ENCODE measurements around the gene SLC2A9. TPM values are rescaled to one million over a fixed set of nuclear protein-coding genes. Genes with fewer than 3 reads are reported as not detected.
A peak's percentile ranks its signal among the peaks of the same experiment; 100 is the strongest.

The SLC2A9 gene
- 5.5 TPM for total RNA-seq
- long read RNA-seq, partial matches to known transcripts = 3 of 12 reads
- long read RNA-seq, other reads (novel, unspliced or antisense) = 8 of 12 reads

DNA sequence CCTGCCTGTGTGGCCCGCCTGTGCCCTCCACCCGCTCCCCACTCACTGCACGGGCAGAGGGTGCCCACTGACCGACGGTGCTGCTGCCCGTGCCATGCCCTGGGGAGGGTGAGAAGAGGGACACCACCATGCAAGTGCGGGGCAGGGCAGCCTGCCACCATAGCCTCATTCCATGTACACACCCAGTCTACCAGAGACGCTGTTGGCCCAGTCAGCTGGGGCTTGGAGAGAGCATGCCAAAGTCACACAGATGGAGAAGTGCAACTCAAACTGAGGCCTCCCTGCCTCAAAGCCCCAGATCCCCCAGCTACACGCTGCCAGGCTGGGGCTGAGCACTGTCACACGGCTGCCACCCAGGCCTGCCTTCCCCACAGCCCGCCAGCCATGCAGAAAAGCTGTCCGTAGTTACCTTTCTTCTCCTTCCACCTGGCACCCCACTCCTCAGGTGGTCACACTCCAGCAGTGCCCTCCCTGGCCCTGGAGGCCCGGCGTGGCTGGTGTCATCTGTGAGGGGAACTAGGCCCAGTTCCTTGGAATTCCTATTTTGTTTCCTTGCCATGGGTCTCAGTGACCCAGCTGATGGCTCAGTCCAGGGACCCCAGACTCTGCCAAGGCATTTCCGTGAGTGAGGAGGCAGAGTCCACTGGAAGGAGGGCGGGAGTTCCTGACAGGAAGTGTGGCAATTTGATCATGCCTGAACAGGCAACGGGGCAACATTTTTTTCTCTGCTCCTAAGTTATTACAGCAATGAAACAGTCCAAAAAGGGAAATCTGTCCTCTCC, at the start of gene SLC2A9:
Gene SLC2A9 (minus strand): TSS at position 627 of the 782 bp plus-strand sequence. CDS start 68 bp downstream, at position 559.
- DNase-seq (ENCODE audit: low spot score) = no peak

DNA sequence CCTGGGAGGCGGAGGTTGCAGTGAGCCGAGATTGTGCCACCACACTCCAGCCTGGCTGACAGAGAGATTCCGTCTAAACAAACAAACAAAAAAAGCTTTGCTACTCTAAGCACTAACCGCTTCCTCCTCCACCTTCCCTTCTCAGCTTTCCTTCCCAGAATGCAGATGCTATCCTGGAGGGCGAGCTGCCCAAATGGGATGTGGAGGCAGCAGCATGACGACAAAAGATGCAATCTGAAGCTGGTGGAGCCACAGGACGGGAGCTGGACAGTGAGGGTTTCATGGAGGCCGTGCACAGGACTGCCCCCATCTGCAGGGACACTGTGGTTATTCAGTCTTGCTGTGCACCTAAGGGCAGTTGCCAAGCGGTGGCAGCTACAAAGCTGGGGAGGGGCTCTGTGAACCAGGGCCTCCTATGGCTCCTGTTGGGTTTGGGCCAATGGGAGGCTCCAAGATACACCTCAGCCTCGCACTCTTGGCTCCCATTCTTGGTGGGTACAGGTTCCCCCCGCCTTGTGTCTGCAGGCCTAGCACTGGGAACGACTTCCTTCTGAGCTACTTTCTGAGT, 47.9 kb upstream of the SLC2A9 start:
- peak; percentile 71 for DNase-seq (ENCODE audit: low spot score)

DNA sequence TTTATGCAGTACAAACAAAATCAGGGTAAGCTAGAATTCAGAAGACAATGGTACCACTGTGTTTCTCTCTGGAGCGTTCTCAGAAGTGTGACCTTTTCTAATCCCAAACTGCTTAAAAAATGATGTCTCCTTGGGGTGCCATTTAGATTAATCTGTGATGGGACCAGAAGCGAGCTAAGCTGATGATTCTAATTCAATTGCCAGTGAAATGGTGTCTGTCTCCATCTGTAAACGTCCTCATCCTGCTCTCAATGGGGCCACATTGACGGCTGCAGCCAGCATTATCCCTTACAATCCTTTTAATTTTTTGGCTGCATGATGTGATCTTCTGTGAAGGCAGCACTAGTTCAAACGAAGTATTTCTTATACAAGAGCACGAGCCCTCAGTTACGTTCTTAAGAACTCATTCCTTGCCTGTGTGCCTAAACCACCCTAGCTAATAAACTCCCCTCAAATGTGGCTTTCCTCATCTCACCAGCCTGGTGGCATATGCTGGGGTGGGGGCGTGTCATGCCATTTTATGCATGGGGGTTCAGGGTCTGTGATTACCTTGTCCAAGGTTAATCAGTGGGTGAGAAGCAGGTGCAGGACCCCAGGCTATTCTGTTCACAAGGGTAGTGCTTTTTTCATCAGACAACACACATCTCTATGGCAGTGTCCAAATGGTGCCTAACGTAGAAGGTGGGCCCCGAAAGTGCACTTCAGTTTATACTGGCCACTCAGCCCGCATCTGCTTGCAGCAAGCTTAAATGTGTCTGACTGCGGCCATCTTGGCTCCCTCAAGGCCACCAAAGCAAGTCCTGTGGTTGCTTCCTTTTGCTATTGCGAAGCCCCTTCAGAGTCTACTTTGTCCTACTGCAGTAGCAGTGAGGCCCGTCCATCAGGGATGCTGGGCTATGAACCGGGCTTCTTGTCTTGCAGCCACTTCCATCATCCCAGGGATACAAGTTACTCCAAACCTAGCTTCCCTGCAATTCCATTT, 45.7 kb upstream of the SLC2A9 start:
- DNase-seq (ENCODE audit: low spot score) = no peak

DNA sequence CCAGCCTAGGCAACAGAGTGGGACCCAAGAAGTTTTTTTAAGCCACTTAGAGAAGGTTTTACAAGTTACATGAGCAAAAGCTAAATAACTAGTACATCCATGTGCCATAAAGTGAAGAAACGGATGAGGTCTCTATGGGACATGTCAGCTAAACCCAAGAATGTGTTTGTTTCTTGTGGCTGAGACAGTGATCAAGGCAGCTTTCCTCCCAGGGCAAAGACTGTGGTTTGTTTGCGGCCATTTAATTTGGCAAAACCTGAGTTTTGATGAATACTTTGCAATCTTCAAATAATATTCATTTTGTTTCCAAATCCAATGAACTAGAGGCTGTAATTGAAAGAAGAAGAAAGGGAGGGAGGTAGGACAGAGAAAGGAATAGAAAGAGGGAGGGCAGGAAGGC, 44.9 kb upstream of the SLC2A9 start:
- no peak for DNase-seq (ENCODE audit: low spot score)

DNA sequence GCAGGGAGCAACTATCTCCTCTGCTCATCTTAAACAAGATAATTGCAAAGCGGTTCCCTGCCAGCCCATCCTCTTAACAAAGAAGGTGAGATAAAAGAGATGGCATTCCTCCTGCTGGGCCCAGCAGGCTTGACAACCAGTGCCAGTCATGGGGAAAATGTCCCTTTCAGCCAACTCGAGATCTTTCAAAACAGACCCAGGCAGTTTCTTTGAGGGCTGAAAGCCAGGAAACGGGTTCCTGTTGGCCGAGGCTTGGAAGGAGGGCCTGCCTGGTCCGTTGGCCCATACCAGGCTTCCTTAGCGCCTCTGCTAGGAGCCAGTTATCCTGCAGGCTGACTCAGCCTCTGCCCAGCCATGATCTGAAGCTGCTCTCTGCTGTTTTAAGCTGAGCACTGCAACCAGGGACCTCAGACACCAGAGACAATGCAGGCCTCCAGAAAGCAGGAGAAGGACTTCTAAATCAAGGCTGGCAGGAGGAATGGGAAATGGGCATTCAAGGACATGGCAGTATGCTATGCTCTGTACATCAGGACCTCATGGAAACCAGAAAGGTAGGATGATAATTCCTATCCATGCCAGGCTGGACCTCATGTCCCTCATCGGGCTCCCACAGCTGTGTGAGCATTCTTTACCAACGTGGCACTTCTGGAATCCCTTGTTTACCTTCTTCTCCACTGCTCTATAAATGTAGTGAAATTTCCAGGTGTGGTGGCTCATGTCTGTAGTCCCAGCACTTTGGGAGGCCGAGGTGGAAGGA, 42.4 kb upstream of the SLC2A9 start:
- no peak for DNase-seq (ENCODE audit: low spot score)

DNA sequence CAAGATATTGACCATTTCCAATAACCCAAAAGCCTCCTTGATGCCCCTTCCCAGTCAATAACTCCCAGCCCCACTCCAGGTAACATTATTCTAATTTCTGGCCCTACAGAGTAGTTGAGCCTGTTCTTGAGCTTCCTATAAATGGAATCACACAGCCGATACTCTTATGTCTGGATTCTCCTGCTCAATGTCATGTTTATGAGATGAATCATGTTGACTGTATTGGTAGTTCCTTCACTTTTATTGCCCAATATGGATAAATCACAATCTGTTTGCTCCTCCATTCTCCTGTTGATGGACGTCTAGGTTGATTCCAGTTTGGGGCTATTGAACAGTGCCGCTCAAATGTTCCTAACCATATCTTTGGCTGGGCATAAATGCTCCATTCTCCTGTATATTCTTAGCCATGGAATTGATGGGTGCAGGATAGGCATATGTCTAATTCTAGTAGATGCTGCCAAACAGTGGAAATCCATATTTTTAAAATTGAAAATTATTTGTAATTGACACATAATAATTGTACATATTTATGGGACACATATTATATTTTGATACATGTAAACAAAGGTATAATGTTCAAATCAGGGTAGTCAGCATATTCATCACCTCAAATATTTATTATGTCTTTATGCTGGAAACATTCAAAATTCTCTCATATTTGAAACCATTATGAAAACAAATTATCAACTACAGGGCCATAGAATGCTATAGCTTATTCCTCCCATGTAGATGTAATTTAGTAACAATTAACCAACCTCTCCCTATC, 40.5 kb upstream of the SLC2A9 start:
- no peak for DNase-seq (ENCODE audit: low spot score)

DNA sequence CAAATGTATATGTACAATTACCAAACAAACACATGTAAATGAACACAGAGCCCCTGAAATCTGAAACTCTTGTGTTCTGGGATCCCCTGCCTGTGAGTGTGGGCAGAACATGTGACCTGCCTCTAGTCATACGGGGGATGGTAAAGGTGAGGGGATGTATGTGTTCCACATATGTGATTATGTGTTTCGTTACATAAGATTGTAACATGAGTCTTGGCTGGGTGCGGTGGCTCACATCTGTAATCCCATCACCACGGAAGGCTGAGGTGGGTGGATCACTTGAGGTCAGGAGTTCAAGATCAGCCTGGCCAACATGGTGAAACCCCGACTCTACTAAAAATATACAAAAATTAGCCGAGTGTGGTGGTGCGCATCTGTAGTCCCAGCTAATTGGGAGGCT, 37.1 kb upstream of the SLC2A9 start:
- no peak for DNase-seq (ENCODE audit: low spot score)

DNA sequence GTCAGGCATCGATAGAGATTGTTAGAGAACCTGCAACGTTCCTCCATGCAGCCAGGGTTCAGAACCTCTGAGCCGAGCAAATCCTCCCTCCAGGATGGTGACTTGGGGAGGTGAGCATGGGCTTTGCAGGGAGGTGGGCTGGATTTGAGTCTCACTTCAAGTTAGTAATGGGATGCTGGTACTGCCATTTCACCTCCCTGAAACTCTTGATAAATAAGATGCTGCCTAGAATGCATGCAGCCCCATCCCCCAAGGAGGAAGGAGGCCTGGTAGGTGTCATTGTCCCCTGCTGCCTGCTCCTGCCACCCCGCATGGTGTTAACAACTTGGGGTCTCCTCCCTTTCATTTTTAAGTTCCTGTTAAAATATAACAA, 35.7 kb upstream of the SLC2A9 start:
- no peak for DNase-seq (ENCODE audit: low spot score)

DNA sequence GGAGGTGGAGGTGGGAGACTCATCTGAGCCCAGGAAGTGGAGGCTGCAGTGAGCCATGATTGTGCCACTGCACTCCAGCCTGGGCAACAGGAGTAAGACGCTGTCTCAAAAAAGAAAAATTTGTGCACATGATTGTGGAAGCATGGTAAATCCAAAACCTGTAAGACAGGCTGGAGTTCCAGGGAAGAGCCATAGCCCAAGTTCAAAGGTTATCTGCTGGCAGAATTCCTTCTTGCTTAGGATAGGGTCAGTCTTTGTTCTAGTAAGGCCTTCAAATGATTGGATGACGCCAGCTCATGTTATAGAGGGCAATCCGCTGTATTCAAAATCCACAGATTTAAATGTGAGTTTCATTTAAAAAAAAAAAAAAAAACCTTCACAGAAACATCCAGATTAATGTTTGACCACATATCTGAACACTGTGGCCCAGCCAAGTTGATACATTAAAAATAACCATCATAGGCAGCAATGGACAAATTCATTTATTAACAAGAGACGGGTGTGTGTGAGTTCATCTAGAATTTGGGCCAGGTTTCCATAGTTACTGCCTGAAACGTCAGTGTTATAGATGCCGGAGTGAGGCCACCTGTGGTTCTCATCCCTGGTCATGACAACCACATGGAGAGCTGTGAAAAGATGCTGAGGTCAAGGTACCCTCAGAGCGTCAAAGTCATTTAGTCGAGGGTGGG, 35.2 kb upstream of the SLC2A9 start:
- no peak for DNase-seq (ENCODE audit: low spot score)

DNA sequence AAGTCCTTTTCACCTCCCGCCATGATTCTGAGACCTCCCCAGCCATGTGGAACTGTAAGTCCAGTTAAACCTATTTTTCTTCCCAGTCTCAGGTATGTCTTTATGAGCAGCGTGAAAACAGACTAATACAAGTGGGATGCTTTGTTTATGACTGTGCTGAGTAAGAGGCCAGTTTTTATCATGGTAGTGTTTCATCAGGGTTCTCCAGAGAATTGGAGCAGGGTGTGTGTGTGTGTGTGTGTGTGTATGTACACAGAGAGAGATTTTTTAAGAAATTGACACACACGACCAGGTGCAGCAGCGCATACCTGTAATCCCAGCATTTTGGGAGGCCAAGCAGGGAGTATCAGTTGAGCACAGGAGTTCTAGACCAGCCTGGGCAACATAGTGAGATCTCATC, 34.6 kb upstream of the SLC2A9 start:
- no peak for DNase-seq (ENCODE audit: low spot score)

DNA sequence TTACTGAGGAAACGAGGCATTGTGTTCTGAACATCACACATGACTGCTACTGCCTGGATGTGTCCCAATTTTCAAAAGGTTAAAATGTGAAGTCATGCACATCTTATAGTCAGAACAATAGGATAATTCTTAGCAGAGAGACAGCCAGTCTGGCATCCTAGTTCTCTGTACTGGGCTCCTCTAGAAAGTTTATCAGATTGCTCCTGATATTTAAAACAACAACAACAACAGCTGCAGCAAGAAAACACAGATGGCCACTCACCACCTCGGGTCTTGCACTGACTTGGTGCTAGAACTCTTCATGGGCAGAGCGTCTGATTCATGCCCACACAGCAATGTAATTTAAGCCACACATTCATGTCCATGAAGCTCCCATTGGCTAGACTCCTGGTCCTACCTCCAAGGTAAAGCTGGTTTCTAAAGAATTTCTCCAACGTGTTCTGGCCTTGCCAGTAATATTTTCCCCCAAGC, 33.3 kb upstream of the SLC2A9 start:
- DNase-seq (ENCODE audit: low spot score) = no peak

DNA sequence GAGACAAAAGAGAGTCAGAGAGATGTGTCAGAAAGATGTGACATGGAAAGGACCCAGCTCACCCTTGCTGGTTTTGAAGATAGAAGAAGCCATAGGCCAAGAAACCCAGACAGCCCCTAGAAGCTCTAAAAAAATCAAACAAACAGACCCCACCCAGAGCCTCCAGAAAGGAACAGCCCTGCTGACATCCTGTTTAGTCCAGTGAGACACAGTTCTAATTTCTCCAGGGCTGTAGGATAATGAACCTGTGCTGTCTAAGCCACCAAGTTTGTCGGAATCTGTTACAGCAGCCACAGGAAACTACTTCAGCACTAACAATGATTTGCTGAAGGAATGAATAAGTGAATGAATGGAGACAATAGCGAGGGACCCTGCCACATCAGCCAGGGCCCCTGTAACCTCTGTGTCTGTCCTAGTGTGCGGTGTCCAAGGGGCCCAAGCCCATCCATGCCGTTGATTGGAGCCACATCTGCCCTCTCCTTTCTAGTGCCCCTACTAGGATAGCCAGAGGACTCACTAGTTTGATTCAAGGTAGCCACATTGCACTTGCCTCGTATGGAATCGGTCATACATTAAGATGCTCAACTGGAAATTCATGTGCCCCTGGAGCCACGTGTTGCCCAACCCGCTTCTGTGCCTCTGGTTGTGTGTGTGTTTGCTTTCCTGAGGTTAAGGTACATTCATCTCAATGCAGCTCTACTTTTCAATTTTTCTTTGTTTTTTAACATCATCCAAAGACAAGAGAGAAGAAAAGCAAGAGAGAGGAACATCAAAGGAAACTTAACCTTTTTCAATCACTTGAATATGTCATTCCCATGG, 32.5 kb upstream of the SLC2A9 start:
- no peak for DNase-seq (ENCODE audit: low spot score)

DNA sequence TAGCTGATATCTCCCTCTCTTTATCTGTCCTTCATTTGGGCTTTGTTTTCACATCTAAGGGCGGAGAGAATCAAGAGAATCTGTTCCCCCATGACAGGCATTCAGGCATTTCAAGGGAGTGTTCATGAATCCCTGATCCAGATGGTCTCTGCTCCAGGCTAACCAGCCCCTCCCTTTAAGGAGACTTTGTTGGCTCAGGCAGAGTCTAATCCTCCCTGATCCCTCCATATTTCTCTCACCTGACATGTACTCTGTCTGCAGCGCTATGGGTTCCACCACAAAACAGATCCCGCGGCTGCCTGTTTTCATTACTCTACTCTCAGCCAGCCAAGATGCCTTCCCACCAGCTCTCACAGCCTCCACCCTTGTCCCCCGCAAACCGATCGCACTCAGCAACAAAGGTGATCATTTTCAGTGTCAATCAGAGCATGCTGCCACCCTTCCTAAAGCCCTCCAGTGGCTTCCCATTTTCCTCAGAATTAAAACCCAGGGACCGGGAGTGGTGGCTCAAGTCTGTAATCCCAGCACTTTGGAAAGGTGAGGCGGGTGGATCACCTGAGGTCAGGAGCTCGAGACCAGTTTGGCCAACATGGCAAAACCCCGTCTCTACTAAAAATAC, 30.3 kb upstream of the SLC2A9 start:
- DNase-seq (ENCODE audit: low spot score) = no peak

DNA sequence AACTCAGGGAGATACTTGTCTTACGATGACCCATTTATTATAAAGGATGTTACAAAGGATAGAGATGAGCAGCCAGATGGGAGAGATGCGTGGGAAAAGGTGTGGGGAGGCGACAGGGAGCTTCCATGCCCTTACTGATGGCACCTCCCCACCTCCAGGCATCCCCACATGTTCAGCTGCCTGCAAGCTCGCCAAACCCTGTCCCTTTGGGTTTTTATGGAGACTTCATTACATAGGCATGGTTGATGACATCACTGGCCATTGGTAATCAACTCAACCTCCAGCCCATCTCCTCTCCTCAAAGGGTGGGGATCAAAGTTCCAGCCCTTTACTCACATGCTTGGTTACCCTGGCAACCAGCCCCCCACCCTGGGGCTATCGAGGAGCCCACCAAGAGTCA, 29.4 kb upstream of the SLC2A9 start:
- no peak for DNase-seq (ENCODE audit: low spot score)

DNA sequence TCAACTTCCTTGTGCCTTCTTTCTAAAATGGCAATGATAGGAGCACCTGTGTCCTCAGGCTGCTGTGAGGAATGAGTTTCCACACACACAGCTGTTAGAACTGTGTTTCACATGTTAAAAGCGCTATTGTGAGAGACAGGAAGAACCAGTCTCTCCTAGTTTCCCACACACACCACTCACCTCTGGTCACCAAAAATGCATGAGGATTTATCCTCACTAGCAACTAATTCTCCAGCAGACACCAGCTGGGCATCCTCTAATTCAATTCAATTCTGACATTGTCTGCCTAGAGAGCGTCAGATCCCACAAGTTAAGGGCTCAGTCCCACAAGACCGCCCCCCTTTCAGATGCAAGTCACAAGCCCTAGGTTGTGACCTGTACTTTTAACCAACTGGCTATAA, 29.0 kb upstream of the SLC2A9 start:
- DNase-seq (ENCODE audit: low spot score) = no peak

DNA sequence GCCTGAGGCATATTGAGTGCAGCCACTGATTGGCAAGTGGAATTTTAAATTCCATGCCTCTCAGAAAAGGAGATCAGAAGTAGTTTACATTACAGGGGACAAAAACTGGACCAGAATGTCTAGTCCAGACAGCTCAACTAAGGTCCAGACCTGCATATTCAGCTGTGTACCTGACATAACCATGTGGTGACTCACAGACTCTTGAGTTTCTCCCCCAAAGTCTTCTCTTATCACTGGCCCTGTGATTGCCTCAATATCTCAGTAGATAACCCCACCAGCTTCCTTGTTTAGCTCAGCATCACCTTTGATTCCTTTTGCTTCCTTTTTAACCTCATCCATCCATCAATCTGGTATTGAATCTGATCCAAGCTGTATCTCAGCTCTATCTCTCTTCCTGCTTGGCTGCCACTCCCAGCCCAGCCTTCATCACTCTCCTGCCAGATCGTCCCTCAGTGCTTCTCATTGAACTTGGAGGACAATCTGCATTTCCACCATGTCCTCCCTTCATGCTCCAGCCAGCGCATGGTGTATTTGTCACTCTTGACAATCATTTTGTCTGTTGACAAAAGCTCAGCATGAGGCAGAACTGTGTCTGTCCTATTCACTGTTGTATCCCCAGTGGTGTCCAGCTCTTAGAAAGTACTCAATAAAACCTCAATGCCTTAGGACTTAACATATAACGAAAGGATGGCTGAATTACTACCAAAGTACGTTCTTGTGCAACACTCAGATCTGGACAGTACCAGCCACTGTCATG, 27.8 kb upstream of the SLC2A9 start:
- no peak for DNase-seq (ENCODE audit: low spot score)

DNA sequence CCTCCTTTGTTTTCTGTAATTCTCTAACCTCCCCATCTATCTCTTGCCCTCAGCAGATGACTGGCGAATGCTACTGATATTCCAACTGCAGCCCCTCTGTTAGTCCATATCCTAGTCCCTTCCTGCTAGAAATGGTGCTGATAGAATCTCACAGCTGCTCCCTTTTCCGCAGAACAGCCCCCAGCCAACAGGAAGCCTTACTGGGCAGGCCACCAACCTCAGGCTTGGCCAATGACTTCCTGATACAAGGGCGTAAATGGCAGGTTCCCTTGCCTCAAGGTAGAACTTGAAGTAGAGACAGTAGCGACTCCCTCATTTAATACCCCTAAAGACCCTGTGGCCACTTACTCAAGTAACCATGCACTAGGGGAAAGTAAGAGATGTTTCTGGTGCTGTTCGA, 26.7 kb upstream of the SLC2A9 start:
- no peak for DNase-seq (ENCODE audit: low spot score)

DNA sequence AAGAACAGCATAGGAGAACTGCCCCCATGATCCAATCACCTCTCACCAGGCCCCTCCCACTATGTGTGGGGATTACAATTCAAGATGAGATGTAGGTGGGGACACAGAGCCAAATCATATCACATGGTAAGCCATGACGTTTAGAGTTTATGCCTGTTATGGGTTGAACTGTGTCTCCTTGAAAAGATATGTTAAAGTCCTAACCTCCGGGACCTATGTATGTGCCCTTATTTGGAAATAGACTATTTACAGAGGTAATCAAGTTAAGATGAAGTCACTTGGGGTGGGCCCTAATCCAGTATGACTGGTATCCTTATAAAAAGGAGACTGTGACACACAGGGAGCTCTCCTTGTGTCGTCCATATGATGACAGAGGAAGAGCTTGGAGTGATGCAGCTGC, 25.2 kb upstream of the SLC2A9 start:
- no peak for DNase-seq (ENCODE audit: low spot score)

All from mesenteric fat pad (tissue), 1 donor.